Cardiac muscle cell (in vitro differentiated cells and primary cell): ENCODE data around the gene DAPK1. TPM values are rescaled to one million over a fixed set of nuclear protein-coding genes. Genes with fewer than 3 reads are reported as not detected.
A peak's percentile ranks its signal among the peaks of the same experiment; 100 is the strongest.

ENCODE experiments used
- DNase-seq, 2 donors: peaks; one replicate each; pipeline versions ENCODE4 v3.0.0 to v3.0.0-alpha.2; 2010 to 2017; ENCODE audit warnings: low read depth in 1 of 2, low spot score in 1 of 2
- H3K27ac ChIP-seq: fragments of 200-600 bp; sonication (generic); 2 replicates; pipeline ENCODE4 v1.5.1; 2016
- H3K27me3 ChIP-seq: fragments of 200-600 bp; sonication (generic); 2 replicates; pipeline ENCODE4 v1.6.0; 2016; ENCODE audit warnings: control low read depth
- H3K36me3 ChIP-seq: fragments of 200-600 bp; sonication (generic); 2 replicates; pipeline ENCODE4 v1.5.1; 2016; ENCODE audit warnings: control low read depth
- H3K4me1 ChIP-seq: fragments of 200-600 bp; sonication (generic); 2 replicates; pipeline ENCODE4 v1.8.1; 2017; ENCODE audit warnings: low read depth, mild to moderate bottlenecking, mixed run types
- H3K4me3 ChIP-seq: fragments of 200-600 bp; sonication (generic); 2 replicates; pipeline ENCODE4 v1.5.1; 2016; ENCODE audit warnings: mild to moderate bottlenecking
- H3K9me3 ChIP-seq: fragments of 200-600 bp; sonication (generic); 2 replicates; pipeline ENCODE4 v1.5.1; 2017; ENCODE audit warnings: low read depth, mild to moderate bottlenecking, control low read depth
- polyA plus RNA-seq: library from polyadenylated mRNA; unstranded; fragments of >200 nt; fragmentation: Nextera tagmentation; extraction: Ambion mirVana; gene quantifications from 2 replicates; pipeline ENCODE4 v1.2.1, GENCODE V29; 2016
- total RNA-seq: library from RNA; depleted of rRNA; stranded (reverse); fragments of >200 nt; gene quantifications from 2 replicates; pipeline ENCODE4 v1.2.3, GENCODE V29; 2016
- TF ChIP-seq, protein P1 (sequence below): IDR thresholded peaks from 2 replicates; pipeline ENCODE4 v1.5.1; 2012; ENCODE audit warnings: low read depth, mild to moderate bottlenecking, low read length

DAPK1 gene
- total and polyA plus RNA-seq, 2 experiments from 2014 or later, result 21.0 to 39.6 TPM

DNA sequence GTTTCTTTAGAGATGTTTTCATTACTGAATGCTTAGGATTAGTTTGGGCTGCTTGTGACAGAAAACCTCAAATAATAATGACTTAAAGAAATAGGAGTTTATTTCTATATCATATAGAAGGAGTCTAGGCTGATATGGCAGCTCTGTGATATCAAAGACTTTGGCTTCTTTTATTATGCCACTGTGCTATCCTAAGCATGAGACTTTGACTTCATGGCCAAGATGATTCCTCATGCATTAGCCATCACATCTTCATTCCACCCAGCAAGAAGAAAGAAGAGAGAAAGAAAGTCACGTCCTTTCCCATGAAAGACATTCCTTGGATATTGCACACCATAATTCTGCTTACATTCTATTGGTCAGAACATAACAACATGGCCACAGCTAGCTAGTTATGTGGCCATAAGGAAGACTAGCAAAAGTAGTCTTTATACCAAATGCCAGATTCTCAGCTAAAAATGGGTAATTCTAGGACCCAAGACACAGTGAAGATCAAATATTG lies 76.2 kb downstream of the DAPK1 start:
- no peak for DNase-seq
- TF ChIP-seq, protein P1, sequence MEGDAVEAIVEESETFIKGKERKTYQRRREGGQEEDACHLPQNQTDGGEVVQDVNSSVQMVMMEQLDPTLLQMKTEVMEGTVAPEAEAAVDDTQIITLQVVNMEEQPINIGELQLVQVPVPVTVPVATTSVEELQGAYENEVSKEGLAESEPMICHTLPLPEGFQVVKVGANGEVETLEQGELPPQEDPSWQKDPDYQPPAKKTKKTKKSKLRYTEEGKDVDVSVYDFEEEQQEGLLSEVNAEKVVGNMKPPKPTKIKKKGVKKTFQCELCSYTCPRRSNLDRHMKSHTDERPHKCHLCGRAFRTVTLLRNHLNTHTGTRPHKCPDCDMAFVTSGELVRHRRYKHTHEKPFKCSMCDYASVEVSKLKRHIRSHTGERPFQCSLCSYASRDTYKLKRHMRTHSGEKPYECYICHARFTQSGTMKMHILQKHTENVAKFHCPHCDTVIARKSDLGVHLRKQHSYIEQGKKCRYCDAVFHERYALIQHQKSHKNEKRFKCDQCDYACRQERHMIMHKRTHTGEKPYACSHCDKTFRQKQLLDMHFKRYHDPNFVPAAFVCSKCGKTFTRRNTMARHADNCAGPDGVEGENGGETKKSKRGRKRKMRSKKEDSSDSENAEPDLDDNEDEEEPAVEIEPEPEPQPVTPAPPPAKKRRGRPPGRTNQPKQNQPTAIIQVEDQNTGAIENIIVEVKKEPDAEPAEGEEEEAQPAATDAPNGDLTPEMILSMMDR, result no peak
- Histone ChIP-seq H3K36me3 (no peaks in the 10 kb centered on the region), H3K27me3 (no peaks in the 10 kb centered on the region), H3K27ac (no peak overlapping the region), H3K4me3 (no peak overlapping the region), H3K4me1 (peaks cover 27% of the 10 kb centered on the region), H3K9me3 (no peaks in the 10 kb centered on the region)

- H3K27ac ChIP-seq, result no peak overlapping the region
- no peaks in the 10 kb centered on the region for H3K36me3 ChIP-seq
- no peaks in the 10 kb centered on the region for H3K27me3 ChIP-seq
- TF ChIP-seq, protein P1, result no peak
- H3K4me1 ChIP-seq, result peaks cover 19% of the 10 kb centered on the region
- no peak overlapping the region for H3K4me3 ChIP-seq
- no peak for DNase-seq
- no peaks in the 10 kb centered on the region for H3K9me3 ChIP-seq
Observed at GRCh38 chr9:87577746-87578145, 80.1 kb downstream of the DAPK1 start.

- peak in 1 of 2 donors; percentile 34 for DNase-seq
- TF ChIP-seq, protein P1, result no peak
- Histone ChIP-seq H3K27me3 (no peaks in the 10 kb centered on the region), H3K4me3 (no peak overlapping the region), H3K9me3 (no peaks in the 10 kb centered on the region), H3K4me1 (peaks cover 19% of the 10 kb centered on the region), H3K36me3 (no peaks in the 10 kb centered on the region), H3K27ac (no peak overlapping the region)
Observed at GRCh38 chr9:87578625-87579024, 81.0 kb downstream of the DAPK1 start.

DNA sequence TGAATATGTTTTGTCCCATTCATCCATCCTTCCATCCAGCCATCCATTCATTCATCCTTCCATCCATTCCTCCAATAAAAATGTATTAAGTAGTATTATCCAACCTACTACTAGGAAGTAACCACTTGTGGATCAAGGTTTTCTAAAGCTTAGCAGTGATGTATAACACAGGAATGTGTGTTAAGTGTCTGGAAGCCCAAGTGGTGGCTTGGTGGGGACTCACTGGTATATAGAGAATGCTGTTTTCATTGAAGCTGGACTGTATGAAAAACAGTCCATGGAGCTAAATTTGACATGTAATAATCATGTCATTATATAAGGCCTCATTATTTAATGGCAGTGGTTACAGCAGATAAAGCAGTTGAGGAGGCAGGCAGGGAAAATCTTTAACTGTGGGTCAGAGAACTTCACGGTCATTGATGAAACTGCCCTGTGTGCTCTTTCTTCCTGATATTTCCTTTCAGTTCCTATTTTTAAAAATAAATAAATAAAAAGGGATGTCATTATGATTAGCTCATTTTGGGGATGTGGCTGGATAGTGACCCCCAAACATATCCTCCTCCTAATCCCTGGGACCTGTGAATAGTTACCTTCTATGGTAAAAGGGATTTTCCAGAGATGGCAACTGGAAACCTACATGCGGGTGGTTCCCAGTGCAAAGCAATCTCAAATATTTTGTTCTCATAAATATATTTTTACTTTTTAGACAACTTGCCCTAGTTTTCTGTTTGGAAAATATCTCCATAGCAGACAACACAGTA lies 82.3 kb downstream of the DAPK1 start:
- TF ChIP-seq, protein P1, result no peak
- H3K27ac ChIP-seq, result no peak overlapping the region
- no peak for DNase-seq
- H3K4me3 ChIP-seq, result no peak overlapping the region
- H3K27me3 ChIP-seq, result no peaks in the 10 kb centered on the region
- no peaks in the 10 kb centered on the region for H3K36me3 ChIP-seq
- no peaks in the 10 kb centered on the region for H3K9me3 ChIP-seq
- peaks cover 19% of the 10 kb centered on the region for H3K4me1 ChIP-seq

DNA sequence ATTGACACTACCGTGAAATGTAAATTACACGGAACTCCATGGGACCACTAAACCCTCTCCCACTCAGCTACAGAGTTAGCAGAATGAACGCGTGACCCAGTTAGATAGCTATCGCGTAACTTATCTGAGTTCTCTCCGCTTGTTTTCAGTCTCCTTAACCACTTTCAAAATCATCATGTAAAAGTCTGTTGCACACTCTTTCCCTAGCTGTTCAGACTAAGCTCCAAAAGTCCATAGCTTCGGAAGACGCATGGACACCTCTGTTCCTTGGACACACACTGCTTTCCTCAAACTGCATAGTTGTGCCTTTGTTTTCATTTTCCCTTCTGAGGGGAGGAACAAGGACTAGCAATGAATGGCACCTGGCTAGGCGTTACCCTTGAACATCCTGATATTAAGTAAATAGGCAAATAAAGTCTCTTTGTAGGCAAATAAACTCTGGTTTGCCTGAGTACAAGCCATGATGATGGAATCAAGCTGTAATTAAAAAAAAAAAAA lies 83.3 kb downstream of the DAPK1 start:
- H3K27me3 ChIP-seq, result no peaks in the 10 kb centered on the region
- no peak overlapping the region for H3K4me3 ChIP-seq
- H3K4me1 ChIP-seq, result peaks cover 19% of the 10 kb centered on the region
- H3K27ac ChIP-seq, result peak overlapping the region; percentile 13
- no peaks in the 10 kb centered on the region for H3K9me3 ChIP-seq
- DNase-seq, result no peak
- H3K36me3 ChIP-seq, result no peaks in the 10 kb centered on the region
- TF ChIP-seq, protein P1, result no peak
